HG02588 (cell line): Measurements from ENCODE around the gene VHLL.
A peak's percentile ranks its signal among the peaks of the same experiment; 100 is the strongest.
"Not testable (repeated sequence)": the region's sequence is repeated elsewhere in the genome, so short reads cannot be mapped to it uniquely, and the experiment has no call there.

Experiments
- ATAC-seq: cut with Tn5 transposase; IDR thresholded peaks from one replicate; pipeline ENCODE4 v1.9.1; 2021; ENCODE audit warnings: mild to moderate bottlenecking, moderate library complexity; ENCODE audit not compliant: unreplicated experiment

VHLL gene

DNA sequence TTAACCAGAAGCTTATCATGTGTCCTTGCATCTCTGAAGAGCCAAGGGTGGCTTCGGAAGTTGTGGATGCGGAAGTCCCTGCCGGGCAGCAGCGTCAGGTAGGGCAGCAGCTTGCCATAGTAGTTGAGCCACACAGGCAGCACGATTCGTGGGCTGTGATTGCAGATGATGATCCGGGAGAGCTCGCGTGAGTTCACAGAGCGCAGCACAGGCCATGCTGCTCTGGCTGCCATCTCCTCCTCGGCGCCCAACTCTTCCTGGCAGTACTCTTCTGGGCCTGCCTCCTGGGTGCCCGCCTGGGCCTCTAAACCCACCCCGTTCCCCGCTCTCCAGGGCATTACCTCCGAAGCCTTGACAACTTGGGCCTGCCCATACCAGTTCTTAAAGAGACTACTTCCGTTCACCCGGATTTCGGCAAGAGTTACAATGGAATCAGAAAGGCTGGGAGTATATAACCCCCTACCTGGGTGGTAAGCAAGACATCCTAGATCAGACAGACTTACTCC lies at the start of gene VHLL:
Gene VHLL (minus strand): TSS at position 456 of the 506 bp plus-strand sequence. CDS start 118 bp downstream, at position 338.
- no peak for ATAC-seq

DNA sequence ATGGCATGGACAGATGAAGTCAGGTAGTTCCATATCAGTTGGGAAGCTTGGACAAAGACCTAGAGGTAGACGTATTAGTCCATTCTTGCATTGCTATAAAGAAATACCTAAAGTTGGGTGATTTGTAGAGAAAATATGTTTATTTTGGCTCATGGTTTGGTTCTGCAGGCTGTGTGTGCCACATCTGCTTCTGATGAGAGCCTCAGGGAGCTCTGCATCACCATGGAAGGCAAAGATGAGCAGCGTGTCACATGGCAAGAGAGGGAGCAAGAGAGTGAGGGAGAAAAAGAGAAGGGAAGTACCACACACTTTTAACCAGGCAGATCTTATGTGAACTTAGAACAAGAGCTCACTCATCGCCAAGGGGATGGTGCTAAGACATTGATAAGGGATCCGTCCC lies 48.2 kb upstream of the VHLL start:
- no peak for ATAC-seq

DNA sequence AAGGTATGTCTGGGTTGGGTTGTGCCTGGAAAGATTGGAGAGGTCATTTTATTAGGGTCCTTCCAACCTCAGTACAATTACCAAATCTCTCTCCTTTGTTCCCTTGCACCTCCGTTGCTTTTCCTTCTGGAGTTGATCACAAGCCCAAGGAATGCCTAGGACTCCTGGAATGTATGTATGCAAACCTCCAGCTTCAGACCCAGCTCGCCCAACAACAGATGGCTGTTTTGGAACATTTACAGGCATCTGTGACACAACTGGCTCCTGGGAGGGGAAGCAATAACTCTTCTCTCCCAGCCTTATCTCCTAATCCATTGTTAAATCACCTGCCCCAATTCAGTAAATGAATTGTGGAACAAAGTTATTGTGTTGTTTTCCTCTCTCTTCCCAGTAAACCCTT lies 47.5 kb upstream of the VHLL start:
- no peak for ATAC-seq

DNA sequence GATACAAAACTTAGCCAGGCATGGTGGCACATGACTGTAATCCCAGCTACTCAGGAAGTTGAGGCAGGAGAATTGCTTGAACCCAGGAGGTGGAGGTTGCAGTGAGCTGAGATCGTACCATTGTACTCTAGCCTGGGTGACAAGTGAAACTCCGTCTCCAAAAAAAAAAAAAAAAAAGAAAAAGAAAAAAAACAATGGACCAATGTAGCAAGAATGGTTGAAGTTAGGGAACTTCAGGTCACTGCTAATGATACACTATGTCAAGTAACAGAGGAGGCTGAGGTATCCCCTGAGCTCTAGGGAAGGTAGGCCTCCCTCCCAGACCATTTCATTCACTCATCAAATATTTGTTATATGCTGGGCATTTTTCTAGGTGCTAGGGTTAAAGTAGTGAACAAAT lies 46.9 kb upstream of the VHLL start:
- ATAC-seq, result not testable (repeated sequence)

DNA sequence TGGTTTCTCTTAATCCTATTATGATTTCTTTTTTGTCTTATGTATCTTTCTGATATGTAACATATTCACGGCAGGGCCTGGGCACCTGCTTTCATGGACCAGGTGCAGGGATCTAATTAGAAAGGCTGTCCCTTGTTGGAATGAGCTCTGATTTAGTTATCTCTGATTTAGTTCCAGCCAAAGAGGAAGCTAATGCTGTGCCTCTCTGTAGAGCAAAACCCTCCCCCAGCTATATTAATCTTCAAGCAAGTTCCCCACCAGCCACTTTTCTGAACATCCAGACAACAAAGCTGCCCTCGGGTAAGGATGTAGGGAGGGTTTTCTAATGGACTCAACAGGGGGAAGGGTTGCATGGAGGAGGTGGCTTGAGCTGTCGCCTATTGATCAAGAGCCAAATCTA lies 45.3 kb upstream of the VHLL start:
- ATAC-seq, result no peak

DNA sequence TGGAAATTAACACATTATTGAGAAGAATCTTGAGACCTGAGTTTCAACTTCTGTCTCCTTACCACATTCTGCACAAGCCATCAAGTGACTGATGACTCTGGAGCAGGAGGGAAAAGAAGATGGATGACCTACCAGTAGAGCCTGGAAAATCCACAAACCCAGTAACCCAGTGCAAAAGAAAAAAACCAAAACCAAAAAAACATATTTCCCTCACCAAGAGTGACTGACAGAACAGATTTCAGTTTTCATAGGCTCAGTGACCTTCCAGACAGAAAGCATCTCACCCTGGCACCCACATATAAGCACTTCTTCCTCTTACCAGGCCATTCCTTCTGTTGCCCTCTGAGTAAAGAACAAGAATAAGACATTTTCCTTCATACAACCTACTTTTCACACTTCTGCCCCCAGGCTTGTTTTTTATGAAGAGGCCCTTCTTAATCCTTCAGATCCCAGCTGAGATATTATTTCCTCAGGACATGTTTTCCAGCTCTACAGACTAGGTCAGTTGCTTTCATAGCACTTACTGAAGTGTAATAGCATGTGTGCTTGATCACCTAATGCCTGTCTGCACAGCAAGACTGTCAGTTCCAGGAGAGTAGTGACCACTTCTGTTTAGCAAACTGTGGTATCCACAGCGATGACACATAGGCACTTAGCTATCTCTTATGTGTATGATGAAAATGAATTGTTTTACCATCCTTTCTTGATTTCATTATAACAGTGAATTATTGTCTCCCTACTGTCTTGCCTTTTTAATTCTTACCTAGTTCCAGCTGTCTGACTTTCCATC lies 43.3 kb upstream of the VHLL start:
- ATAC-seq, result no peak

DNA sequence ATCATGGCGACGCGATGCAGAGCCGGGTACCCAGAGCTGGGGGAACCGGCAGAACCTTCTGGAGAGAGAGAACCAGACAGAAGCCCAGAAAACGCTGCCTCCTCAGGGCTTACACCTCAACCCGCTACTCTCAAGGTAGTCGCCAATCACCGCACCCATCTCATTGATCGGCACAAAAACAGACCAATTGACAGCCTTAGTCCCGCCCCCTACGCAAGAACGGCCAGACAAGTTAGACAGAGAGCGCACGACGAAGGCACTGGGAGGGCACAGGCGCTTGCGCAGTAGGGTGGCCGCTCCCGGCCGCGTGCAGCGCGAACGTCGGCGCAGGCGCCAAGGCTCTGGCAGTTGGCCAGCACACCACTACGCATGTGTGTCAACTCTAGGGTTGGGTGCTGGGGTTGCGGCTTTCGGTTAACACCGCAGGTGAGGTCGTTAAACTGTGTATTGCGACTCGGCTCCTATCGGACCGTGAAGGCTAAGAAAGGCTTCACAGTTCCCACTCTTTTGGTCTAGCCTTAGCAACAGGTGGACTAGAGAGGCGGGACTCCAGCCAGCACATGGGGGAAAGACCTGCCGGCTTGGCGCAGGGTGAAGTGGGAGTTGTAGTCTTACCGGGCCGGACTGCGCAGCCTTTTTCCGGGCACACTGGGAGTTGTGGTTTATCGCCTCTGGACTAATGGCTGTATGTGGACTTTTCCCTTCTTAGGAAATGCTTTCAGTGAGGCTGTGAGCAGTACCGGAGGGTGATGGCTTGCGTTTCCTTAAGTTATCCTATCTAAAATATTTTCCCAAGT lies 39.3 kb upstream of the VHLL start, which contains the start of the genes CCT3 and TSACC:
Gene CCT3 (minus strand): TSS at position 113 of the 797 bp plus-strand sequence. CDS start 108 bp downstream, at position 5.
Gene TSACC (plus strand): TSS at position 347 of the 797 bp plus-strand sequence. CDS start 1,232 bp downstream, outside the sequence.
- peak; percentile 94 for ATAC-seq

DNA sequence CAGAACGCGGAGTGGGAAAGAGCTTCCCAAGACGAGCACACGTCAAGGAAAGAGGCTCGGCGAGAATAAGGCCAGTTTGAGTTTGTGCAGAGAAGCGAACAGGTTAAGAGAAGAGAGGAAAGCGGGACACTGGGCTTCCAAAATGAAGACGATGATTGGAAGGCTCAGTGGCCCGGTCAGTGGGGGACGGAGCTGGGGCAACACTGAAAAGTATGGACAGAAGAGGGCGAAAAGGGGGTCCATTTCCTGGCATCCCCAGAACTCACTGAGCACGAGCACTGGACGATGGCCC lies 38.7 kb upstream of the VHLL start:
- ATAC-seq, result peak; percentile 2

DNA sequence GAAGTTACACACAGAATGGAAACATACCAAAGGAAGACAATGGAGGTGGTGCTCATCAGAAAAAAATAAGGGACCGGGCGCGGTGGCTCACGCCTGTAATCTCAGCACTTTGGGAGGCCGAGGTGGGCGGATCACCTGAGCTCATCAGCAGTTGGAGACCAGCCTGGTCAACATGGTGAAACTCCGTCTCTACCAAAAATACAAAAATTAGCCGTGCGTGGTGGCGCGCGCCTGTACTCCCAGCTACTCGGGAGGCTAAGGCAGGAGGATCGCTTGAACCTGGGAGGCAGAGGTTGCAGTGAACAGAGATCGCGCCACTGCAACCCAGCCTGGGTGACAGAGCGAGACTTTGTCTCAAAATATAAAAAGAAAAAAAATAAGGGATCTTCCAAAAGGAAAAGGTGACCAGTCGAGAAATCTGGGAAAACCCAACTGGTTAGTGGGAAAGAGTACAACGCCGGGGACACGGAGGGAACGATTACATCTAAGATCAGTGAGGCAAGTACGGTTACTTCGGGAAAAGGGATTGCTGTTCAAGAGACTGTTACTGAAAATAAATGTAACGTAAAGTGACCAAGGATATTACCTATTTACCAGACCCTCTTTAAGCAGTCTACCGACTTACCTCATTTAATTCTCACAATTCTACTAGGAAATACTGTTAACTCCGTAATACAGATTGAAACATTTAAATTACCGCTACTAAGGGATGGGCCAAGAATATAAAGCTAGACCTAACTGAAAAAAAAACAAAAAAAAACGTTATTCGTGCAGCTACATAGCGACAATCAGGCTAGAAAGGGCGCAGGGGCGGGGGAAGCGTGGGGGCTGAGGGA lies 38.2 kb upstream of the VHLL start:
- ATAC-seq, result no peak

DNA sequence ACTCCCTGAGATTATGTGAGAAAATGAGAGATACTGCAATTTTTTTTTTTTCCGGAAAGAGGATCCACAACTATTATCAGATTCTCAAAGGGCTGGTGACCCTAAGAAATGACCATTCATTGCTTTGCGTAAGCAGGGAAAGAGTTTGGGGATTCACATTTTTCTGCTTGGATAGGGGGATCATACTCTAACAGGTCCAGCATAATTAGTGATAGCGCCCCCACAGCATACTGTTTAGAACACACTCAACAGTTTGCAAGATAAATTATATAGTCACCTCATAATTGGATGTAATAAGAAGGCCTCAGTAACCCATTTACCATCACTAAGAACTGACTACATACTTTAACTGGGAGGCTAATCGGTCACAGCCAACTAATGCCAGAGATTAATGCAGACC lies 37.1 kb upstream of the VHLL start:
- ATAC-seq, result no peak

DNA sequence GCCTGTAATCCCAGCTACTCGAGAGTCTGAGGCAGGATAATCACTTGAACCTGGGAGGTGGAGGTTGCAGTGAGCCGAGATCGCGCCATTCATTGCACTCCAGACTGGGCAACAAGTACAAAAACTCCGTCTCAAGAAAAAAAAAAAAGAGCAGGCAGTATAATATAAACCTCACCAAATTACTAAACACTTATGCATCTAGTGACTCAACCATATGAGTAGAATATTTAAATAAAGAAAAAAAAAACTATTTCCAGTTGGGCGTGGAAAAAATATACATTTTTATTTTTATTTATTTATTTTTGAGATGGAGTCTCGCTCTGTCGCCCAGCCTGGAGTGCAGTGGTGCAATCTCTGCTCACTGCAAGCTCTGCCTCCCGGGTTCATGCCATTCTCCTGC lies 24.1 kb upstream of the VHLL start:
- not testable (repeated sequence) for ATAC-seq

DNA sequence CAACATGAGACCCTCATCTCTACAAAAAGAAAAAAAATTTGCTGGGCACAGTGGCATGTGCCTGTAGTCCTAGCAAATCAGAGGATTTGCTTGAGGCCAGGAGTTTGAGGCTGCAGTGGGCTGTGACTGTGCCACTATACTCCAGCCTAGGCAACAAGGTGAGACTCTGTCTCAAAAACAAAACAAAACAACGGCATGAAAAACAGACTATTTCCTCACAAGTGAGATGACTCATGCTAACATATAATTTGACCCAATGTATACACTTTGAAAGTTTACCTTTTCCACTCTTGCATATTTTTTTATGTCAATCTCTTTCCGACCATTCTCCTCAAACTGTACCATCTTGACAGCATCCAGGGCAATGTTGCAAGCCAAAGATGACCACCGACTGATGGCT lies 21.5 kb upstream of the VHLL start:
- no peak for ATAC-seq

DNA sequence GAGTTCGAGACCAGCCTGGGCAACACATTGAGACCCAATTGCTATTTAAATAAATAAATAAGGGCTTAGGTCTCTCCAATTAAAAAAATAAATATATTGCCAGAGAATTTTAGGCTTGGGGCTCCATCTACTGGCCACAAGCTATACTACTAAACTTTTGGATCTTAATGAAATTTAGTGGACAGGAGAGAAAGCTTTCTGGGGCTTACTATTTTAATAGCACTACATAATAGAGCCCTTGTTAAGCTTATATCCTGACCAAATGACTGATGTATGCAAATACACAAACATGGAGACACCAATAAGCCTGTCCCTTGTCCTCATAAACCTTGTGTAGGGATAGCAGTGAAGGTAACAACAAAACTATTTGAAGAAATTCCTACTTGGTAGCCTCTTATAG lies 20.6 kb upstream of the VHLL start:
- ATAC-seq, result no peak

DNA sequence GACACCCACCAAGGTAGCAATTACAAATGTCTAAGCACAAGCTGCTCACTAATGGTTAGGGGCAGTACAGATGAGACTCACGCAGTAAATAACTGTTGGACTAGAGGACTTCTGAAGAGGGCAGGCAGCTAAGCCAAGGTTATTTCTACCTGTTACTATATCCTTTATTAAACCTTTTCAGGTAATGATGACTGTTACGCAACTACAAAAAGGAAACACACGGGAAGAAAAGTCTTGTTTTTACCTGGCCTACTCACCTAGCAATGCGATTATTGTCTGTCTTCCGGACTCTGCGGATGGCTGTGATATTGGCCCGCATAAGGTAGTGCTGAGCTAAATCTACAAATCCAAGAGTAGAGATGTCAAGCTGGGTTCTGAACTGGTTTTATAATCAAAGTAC lies 17.8 kb upstream of the VHLL start:
- ATAC-seq, result no peak

DNA sequence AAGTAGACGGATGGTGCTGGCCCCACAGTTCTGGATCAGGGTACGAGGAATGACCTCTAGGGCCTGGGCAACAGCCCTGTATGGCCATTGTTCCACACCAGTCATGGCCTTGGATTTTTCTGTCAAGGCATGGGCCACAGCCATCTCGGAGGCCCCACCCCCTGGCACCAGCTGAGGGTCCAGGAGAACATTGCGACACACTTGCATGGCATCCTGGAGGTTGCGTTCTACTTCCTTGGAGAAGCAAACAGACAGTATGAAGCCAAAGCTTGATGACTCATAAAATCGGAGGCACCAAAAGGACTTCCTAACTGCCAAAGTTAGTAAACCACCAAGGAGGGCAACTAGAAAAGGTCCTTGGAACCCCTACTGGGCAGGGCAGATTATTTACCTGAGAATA lies 11.9 kb upstream of the VHLL start:
- ATAC-seq, result no peak

DNA sequence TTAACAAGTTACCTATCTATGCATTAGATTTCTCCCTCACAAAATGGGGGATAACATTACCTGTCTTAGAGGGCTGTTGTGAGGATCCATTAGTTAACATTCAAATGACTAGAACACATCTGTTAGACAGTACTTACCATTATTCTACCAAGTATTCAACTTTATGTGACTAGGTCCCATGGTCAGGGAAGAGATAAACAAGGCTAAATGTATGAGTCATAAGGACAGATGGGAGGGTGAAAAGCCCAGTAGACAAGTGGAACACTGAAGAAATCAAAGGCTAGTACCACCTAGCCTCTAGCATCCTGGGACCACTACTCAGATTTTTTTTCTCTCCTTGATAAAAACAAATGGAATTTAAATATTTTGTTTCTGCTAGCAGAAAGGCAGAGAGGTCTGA lies 9.0 kb upstream of the VHLL start:
- ATAC-seq, result no peak

DNA sequence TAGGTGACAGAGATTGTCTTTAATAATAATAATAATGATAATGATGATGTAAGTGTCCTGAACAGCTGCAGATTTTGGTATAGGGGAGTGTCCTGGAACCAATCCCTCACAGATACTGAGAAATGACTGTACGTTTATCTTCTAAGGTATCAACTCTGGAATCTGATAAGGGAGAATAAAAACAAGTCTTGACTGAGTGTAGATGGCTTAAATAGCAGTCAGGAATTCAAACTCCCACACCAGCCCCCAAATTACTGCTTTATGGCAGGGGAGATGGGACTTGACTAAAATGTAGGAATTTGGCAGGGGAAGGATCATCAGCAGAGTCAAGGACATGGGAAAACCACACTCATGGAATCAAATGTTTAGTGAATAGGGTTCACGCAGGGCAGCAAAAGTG lies 6.1 kb upstream of the VHLL start:
- ATAC-seq, result no peak

DNA sequence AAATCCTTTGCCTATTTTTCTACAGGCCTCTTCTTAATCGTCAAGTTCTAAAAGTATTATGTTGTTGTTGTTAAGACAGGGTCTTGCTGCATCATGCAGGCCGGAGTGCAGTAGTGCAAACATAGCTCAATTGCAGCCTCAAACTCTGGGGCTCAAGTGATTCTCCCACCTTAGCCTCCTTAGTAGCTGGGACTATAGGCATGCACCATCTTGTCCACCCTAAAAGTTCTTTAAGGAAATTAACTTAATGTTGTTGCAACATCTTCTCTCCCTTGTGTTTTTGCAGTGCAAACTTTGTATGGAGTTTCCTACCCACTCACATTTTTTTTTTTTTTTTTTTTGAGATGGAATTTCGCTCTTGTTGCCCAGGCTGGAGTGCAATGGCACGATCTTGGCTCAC lies 4.1 kb upstream of the VHLL start:
- no peak for ATAC-seq

DNA sequence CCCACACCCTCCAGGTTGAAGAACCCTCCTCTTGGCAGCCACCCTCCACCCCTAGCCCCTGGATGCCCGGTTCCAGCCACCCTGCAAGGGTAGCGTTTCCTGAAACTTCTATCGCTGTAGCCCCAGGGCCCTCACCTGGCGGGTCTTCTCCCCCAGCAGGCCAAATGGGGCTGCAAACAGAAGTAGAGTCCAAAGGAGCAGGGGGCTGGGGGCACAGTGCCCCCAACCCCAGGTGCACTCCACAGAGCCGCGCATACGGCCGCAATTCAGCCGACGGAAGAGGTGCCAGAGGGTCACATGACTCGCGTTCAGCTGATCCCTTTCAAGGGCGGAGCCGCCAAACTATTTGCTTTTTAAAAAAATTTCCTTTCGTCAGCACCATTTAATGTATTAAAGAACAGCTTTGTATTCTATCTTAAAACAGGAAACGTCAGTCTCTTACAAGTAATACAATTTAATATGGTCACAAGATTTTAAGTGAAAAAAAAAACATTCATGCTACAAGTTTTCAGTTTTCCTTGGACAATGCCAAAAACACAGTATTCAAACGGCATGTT lies 3.6 kb downstream of the VHLL start, which contains the start of gene GLMP:
Gene GLMP (minus strand): TSS at position 289 of the 557 bp plus-strand sequence. CDS start 34 bp downstream, at position 255.
- ATAC-seq, result peak; percentile 59

DNA sequence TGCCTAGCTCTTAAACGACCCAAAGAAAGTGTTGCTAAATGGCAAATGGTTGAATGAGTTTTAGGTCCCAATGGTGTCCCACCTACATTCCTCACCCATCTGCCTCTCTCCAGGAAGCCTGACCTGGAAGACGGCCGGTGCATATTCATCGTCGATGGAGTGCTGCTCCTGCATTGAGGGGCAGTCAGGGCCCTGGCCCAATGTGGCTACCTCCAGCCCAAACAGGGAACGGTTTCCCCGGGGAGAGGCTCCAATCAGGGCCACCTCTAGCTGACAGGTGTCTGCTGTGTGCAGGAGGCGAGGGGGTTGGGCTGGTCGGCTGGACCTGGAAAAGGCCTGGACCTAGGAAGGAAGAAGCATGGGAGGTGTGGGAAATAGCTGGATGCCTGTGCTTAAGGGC lies 5.2 kb downstream of the VHLL start:
- no peak for ATAC-seq

DNA sequence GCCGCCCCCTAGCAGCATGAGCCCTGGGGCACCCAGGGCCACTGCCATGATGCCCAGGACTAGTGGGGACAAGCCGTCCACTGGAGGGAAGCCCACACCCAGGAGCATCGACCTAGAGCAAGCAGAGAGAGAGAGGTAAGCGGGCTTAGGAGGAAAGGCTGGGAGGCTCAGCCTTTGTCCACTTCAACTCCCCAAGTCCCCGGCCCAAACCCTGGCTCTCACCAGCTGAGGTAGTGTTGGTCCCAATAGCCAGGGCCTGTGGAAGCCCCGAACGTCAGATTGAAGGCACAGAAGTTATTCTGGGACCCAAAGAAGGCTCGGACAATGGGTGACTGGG lies 6.0 kb downstream of the VHLL start:
- no peak for ATAC-seq
